ENCODE measurements around the gene GAGE12E. TPM values are rescaled to one million over a fixed set of nuclear protein-coding genes. Genes with fewer than 3 reads are reported as not detected.
"Not testable (repeated sequence)": the region's sequence is repeated elsewhere in the genome, so short reads cannot be mapped to it uniquely, and the experiment has no call there.

The GAGE12E gene, protein sequence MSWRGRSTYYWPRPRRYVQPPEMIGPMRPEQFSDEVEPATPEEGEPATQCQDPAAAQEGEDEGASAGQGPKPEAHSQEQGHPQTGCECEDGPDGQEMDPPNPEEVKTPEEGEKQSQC
- total RNA-seq = not detected in 2 replicates

DNA sequence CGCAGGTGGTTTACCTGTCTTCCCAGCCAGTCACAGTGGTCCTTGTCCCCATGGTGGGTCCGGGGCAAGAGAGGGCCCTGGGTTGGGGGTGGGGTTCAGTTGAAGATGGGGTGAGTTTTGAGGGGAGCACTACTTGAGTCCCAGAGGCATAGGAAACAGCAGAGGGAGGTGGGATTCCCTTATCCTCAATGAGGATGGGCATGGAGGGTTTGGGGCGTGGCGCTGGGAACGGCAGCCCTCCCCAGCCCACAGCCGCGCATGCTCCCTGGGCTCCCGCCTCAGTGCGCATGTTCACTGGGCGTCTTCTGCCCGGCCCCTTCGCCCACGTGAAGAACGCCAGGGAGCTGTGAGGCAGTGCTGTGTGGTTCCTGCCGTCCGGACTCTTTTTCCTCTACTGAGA, at the start of gene GAGE12E:
Gene GAGE12E (plus strand): TSS at position 301 of the 400 bp plus-strand sequence. CDS start 1,155 bp downstream, outside the sequence.
- DNase-seq (ENCODE audit: low read depth in 2 of 2) = not testable (repeated sequence)

DNA sequence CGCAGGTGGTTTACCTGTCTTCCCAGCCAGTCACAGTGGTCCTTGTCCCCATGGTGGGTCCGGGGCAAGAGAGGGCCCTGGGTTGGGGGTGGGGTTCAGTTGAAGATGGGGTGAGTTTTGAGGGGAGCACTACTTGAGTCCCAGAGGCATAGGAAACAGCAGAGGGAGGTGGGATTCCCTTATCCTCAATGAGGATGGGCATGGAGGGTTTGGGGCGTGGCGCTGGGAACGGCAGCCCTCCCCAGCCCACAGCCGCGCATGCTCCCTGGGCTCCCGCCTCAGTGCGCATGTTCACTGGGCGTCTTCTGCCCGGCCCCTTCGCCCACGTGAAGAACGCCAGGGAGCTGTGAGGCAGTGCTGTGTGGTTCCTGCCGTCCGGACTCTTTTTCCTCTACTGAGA, 19.2 kb upstream of the GAGE12E start, which contains the start of gene GAGE12C:
Gene GAGE12C (plus strand): TSS at position 301 of the 400 bp plus-strand sequence. CDS start 1,155 bp downstream, outside the sequence.
- DNase-seq (ENCODE audit: low read depth in 2 of 2) = not testable (repeated sequence)

DNA sequence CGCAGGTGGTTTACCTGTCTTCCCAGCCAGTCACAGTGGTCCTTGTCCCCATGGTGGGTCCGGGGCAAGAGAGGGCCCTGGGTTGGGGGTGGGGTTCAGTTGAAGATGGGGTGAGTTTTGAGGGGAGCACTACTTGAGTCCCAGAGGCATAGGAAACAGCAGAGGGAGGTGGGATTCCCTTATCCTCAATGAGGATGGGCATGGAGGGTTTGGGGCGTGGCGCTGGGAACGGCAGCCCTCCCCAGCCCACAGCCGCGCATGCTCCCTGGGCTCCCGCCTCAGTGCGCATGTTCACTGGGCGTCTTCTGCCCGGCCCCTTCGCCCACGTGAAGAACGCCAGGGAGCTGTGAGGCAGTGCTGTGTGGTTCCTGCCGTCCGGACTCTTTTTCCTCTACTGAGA, 9.7 kb upstream of the GAGE12E start, which contains the start of gene GAGE12D:
Gene GAGE12D (plus strand): TSS at position 301 of the 400 bp plus-strand sequence. CDS start 1,155 bp downstream, outside the sequence.
- not testable (repeated sequence) for DNase-seq (ENCODE audit: low read depth in 2 of 2)

DNA sequence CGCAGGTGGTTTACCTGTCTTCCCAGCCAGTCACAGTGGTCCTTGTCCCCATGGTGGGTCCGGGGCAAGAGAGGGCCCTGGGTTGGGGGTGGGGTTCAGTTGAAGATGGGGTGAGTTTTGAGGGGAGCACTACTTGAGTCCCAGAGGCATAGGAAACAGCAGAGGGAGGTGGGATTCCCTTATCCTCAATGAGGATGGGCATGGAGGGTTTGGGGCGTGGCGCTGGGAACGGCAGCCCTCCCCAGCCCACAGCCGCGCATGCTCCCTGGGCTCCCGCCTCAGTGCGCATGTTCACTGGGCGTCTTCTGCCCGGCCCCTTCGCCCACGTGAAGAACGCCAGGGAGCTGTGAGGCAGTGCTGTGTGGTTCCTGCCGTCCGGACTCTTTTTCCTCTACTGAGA, 9.5 kb downstream of the GAGE12E start, which contains the start of gene GAGE12F:
Gene GAGE12F (plus strand): TSS at position 301 of the 400 bp plus-strand sequence. CDS start 1,155 bp downstream, outside the sequence.
- DNase-seq (ENCODE audit: low read depth in 2 of 2) = not testable (repeated sequence)

DNA sequence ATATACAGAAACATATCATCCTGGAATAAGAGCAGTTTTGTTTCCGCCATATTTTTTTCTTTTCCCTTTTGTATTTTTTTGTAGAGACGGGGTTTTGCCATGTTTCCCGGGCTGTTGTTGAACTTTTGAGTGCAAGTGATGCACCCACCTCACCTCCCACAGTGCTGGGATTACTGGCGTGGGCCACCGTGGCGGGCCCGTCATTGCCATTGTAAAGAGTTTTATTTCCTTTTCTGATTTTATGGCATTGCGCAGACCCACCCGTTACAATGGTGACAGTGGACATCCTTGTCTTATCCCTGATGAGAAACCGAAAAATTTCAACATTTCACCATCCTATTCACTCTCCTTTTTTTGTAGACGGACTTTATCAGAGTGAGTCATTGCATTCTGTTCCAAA, 17.6 kb downstream of the GAGE12E start:
- not testable (repeated sequence) for DNase-seq (ENCODE audit: low read depth in 2 of 2)

DNA sequence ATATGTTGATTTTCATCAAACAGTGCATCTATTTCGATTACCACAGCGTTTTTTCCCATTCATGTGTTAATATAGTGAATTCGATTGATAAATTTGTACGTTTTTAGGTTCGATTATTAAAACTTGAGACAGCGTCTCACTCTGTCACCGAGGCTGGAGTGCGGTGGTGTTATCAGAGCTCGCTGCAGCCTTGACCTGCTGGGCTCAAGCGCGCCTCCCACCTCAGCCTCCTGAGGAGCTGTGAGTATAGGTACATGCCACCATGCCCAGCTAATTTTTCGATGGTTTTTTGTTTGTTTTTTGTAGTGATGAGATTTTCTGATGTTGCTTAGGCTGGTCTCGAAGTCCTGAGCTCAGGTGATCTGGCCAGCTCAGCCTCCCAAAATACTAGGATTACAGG, 18.1 kb downstream of the GAGE12E start:
- not testable (repeated sequence) for DNase-seq (ENCODE audit: low read depth in 2 of 2)

DNA sequence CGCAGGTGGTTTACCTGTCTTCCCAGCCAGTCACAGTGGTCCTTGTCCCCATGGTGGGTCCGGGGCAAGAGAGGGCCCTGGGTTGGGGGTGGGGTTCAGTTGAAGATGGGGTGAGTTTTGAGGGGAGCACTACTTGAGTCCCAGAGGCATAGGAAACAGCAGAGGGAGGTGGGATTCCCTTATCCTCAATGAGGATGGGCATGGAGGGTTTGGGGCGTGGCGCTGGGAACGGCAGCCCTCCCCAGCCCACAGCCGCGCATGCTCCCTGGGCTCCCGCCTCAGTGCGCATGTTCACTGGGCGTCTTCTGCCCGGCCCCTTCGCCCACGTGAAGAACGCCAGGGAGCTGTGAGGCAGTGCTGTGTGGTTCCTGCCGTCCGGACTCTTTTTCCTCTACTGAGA, 19.0 kb downstream of the GAGE12E start, which contains the start of gene GAGE12G:
Gene GAGE12G (plus strand): TSS at position 301 of the 400 bp plus-strand sequence. CDS start 1,155 bp downstream, outside the sequence.
- not testable (repeated sequence) for DNase-seq (ENCODE audit: low read depth in 2 of 2)

DNA sequence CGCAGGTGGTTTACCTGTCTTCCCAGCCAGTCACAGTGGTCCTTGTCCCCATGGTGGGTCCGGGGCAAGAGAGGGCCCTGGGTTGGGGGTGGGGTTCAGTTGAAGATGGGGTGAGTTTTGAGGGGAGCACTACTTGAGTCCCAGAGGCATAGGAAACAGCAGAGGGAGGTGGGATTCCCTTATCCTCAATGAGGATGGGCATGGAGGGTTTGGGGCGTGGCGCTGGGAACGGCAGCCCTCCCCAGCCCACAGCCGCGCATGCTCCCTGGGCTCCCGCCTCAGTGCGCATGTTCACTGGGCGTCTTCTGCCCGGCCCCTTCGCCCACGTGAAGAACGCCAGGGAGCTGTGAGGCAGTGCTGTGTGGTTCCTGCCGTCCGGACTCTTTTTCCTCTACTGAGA, 28.6 kb downstream of the GAGE12E start, which contains the start of gene GAGE12H:
Gene GAGE12H (plus strand): TSS at position 301 of the 400 bp plus-strand sequence. CDS start 1,155 bp downstream, outside the sequence.
- DNase-seq (ENCODE audit: low read depth in 2 of 2) = not testable (repeated sequence)

DNA sequence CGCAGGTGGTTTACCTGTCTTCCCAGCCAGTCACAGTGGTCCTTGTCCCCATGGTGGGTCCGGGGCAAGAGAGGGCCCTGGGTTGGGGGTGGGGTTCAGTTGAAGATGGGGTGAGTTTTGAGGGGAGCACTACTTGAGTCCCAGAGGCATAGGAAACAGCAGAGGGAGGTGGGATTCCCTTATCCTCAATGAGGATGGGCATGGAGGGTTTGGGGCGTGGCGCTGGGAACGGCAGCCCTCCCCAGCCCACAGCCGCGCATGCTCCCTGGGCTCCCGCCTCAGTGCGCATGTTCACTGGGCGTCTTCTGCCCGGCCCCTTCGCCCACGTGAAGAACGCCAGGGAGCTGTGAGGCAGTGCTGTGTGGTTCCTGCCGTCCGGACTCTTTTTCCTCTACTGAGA, 38.1 kb downstream of the GAGE12E start, which contains the start of gene GAGE2A:
Gene GAGE2A (plus strand): TSS at position 301 of the 400 bp plus-strand sequence. CDS start 1,155 bp downstream, outside the sequence.
- DNase-seq (ENCODE audit: low read depth in 2 of 2) = not testable (repeated sequence)

DNA sequence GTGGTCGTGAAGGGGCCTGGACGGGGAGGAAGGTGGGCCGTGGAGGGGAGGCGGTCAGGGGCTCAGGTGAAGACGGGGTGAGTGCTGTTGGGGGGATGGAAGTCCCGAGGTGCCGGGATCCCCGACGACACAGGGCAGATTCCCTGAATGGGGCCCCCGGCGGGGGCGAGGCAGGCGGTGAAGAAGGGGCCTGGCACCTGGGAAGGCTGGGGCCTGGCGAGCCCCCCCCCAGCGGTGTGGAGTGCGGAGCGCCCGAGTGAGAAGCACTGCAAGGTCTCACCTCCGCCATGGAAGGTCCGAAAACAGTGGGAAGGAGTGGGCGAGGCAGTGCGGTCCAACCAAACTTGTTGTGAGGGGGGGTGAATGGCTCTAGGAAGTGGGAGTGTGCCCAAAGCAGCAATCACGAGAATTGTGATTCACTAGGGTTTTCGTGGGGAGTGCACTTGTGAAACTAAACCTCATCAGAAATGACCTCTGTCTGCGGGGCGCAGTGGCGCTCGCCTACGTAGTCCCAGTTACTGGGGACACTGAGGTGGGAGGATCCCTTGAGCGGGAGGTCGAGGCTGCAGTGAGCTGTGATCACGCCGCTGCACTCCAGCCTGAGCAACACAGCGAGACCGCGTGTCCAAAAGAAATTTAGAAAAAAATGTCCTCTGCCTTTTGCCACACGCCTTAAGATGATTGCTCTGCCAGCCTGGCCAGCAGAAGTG, 38.8 kb downstream of the GAGE12E start:
- DNase-seq (ENCODE audit: low read depth in 2 of 2) = not testable (repeated sequence)

DNA sequence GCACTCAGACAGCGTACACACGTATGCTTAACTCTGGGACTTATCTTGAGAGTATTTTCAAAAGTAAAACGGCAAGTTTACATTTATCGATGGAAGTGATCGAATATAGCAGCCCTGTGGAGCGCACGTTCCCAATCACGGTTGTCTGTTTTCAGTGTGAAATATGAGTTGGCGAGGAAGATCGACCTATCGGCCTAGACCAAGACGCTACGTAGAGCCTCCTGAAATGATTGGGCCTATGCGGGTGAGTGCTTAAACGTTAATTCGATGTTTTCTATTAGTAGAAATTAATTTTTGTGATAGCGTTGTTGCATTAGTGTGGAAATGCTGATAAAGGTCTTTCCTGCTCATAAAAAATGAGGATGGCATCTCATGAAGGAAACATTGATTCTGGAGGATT, 39.4 kb downstream of the GAGE12E start:
- not testable (repeated sequence) for DNase-seq (ENCODE audit: low read depth in 2 of 2)

DNA sequence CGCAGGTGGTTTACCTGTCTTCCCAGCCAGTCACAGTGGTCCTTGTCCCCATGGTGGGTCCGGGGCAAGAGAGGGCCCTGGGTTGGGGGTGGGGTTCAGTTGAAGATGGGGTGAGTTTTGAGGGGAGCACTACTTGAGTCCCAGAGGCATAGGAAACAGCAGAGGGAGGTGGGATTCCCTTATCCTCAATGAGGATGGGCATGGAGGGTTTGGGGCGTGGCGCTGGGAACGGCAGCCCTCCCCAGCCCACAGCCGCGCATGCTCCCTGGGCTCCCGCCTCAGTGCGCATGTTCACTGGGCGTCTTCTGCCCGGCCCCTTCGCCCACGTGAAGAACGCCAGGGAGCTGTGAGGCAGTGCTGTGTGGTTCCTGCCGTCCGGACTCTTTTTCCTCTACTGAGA, 47.6 kb downstream of the GAGE12E start, which contains the start of gene GAGE1:
Gene GAGE1 (plus strand): TSS at position 301 of the 400 bp plus-strand sequence. CDS start 1,155 bp downstream, outside the sequence.
- not testable (repeated sequence) for DNase-seq (ENCODE audit: low read depth in 2 of 2)

Other genes starting within 250 kb of the GAGE12E start
- not detected in 2 replicates for gene GAGE10, start 247.6 kb upstream of the GAGE12E start, total RNA-seq
- not detected in 2 replicates for gene GAGE12J, start 229.3 kb upstream of the GAGE12E start, total RNA-seq
- gene GAGE13, start 219.7 kb upstream of the GAGE12E start, total RNA-seq = not detected in 2 replicates
- gene GAGE12C, start 19.1 kb upstream of the GAGE12E start, total RNA-seq = not detected in 2 replicates
- gene GAGE12D, start 9.6 kb upstream of the GAGE12E start, total RNA-seq = not detected in 2 replicates
- gene GAGE12F, start 9.6 kb downstream of the GAGE12E start, total RNA-seq = not detected in 2 replicates
- gene GAGE12G, start 19.1 kb downstream of the GAGE12E start, total RNA-seq = not detected in 2 replicates
- not detected in 2 replicates for gene GAGE12H, start 28.7 kb downstream of the GAGE12E start, total RNA-seq
- gene GAGE2A, start 38.2 kb downstream of the GAGE12E start, total RNA-seq = not detected in 2 replicates
- gene GAGE1, start 47.7 kb downstream of the GAGE12E start, total RNA-seq = not detected in 2 replicates
- gene PAGE1, start 144.7 kb downstream of the GAGE12E start, total RNA-seq = not detected in 2 replicates